ENCODE measurements around the gene CPT1C.

The CPT1C gene

DNA sequence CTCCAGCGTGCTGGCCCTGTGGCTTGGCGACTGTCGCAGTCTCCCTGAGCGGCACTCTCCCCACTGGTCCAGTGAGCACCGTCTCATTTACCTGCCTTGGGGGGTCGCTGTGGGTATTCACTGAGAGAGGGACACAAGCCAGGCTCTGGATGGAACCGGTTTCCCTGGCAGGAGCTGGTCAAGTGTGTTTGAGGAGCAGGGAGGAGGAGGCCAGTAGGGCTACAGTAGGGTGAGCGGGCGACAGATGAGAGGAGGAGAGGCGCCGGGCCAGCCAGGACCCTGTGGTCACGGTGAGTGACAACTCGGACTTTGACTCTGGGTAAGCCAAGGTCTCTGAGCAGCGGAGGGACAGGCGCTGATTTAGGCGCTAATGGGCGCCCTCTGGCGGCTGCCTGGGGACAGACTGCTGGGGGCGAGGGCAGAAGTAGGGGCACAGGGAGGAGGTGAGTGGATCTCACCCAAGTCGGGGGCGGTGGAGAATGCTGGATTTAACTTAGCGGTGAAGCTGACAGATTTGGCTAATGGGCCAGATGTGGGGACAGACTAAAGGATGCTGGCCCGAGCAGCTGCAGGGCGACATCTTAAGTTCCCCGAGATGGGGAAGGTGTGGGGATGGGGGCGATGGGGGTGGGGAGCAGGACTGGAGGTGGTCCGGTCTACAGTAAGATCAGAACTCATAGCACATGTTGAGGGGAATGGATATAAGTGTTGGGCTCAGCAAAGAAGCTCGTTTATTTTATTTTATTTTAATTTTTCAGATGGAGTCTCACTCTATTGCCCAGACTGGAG lies 18.6 kb upstream of the CPT1C start:
- H3K36me3 Mint-ChIP-seq, result peaks cover 9% of the 10 kb centered on the region
- peak overlapping the region; percentile 75 for H3K27ac Mint-ChIP-seq
- peak overlapping the region; percentile 50 for H3K4me3 Mint-ChIP-seq
- H3K4me1 Mint-ChIP-seq, result peaks cover 36% of the 10 kb centered on the region
- no peaks in the 10 kb centered on the region for H3K27me3 Mint-ChIP-seq
- H3K9me3 Mint-ChIP-seq, result no peaks in the 10 kb centered on the region
- ATAC-seq, result no peak

DNA sequence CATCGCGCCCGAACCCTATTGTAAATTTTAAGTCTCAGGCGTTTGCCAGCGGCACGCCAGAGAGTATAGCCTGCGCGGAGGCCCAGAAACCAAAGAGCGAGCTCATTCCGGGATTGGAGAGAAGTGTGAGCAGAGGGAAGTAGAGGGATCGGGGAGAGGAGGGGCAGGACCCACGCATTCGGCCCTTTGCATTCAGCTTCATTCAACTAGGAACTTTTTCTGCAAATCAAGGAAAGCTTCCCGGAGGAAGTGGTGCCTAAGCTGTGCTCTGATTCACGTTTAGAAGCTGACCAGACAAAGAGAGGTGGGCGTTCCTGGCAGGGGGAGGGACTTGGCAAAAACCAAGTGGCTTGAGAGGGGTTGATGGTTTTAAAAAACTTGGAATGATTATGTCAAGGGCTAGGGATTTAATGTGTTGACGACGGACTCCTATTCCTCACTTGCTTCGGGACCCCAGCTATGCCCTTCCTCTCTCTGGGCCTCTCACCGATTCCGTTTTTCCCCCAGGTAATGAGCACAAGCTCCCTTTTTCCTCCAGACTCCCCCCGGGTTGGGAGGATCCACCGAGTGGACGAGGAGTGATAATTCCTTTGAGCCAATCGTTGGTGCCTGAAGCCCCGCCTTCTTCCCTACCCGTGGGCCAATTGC lies 14.7 kb upstream of the CPT1C start:
- Mint-ChIP-seq H3K9me3 (no peaks in the 10 kb centered on the region), H3K27ac (peak overlapping the region; percentile 96), H3K4me3 (peak overlapping the region; percentile 85), H3K4me1 (peaks cover 70% of the 10 kb centered on the region), H3K36me3 (peaks cover 19% of the 10 kb centered on the region), H3K27me3 (no peaks in the 10 kb centered on the region)
- ATAC-seq, result peak; percentile 17

DNA sequence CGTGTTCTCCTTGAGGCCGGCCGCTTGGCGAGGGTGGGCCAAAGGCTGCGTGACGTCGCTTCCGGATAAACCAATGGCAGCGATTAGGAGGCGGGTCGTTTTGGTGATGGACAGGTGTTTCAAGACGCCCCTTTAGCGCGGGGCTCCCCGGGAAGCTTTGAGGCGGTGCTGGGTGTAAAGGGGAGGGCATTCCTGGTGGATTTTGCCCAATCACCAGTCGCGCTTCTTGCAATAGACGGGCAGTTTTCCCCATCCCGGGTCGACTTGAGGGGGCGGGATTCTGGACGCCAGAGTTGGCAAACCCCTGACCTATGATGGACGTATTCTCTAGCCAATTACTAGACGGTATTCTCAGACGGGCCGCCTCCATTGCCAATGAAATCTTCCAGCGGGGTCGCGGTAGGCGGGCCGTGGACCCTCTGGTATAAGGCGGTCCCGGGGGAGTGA lies 14.1 kb upstream of the CPT1C start:
- peaks cover 68% of the 10 kb centered on the region for H3K4me1 Mint-ChIP-seq

DNA sequence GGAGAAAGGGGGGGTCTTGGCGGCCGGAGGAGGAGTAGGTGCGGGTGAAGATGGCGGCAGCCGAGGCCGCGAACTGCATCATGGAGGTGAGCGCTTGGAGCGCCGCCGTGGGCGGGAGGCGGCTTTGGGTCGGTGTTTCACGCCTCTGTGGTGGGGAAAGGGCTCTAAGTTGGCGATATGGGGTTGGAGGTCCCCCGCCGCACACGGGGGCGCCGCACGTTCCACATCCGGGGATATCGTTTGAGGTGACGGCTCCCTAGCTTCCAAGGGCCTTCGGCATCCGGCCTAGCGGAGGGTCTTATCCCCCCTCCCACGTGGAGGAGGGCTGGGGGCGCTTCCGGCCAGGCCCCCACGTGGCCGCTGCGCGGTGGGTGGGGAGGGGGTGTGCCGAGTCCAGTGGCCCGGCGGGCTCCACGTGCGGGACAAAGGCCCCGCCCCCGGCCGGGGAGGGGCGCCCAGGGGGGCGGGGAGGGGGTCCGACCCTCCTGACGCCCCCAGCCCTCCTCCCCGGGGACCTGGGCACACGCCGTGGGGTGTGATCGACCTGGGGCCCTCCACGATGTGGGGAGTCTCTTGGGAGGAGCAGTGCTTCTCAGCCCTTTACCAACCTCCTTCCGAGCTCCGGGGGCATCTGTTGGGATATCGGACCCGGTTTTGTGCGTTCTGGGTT lies 13.6 kb upstream of the CPT1C start, which contains the start of gene PRMT1:
Gene PRMT1, plus strand, starts transcription at position 41 of the 670 bp plus-strand sequence. Its CDS starts 10 bp downstream, at position 51.
- H3K27ac Mint-ChIP-seq, result peak within 1 kb of the TSS; percentile 96
- peaks cover 62% of the 10 kb centered on the region for H3K4me1 Mint-ChIP-seq
- H3K4me3 Mint-ChIP-seq, result peak within 1 kb of the TSS; percentile 91
- peak; percentile 38 for ATAC-seq
- peaks cover 20% of the 10 kb centered on the region for H3K36me3 Mint-ChIP-seq
- no peaks in the 10 kb centered on the region for H3K9me3 Mint-ChIP-seq
- H3K27me3 Mint-ChIP-seq, result no peaks in the 10 kb centered on the region

More for the DNA sequence above, 14.1 kb upstream of the CPT1C start:
- peaks cover 20% of the 10 kb centered on the region for H3K36me3 Mint-ChIP-seq
- no peaks in the 10 kb centered on the region for H3K9me3 Mint-ChIP-seq
- peak overlapping the region; percentile 85 for H3K4me3 Mint-ChIP-seq
- no peaks in the 10 kb centered on the region for H3K27me3 Mint-ChIP-seq
- H3K27ac Mint-ChIP-seq, result peak overlapping the region; percentile 96
- ATAC-seq, result peak; percentile 87

DNA sequence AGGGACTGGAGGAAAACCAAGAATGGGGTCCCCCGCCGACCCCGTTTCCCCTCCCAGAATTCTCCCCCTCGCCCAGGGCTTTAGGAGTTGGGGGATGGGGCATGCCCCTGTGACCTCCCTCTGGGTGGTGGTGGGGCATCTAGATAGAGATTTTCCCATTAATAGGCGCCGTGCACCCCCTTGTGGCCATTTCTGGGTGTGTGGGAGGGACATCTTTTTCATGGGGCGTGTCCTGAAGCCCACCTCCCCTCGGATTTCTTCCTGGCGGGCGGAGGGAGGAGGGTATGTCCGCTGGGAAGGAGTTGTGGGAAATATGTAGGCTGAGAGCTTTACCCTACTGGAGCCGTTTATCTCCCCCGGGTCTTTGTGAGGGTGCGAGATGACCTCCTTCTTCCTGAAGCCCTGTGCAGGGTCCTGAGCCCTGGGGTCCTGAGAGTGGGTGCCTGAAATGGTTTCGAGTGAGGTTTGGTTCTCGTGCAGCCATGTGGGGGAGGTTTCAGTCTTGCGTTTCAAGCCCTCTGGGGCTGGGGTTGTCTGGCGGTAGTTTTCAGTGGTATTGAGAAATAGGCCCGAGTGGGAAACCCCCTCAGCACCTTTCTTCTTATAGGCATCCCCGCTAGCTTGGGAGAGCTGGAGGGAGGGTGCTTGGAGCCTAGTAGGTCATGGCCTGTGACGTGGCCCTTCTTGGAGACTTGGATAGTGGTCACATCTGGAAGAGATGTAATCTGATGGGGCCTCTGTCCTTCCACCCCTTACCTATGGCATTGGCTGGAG lies 12.8 kb upstream of the CPT1C start:
- H3K4me3 Mint-ChIP-seq, result peak overlapping the region; percentile 91
- peaks cover 58% of the 10 kb centered on the region for H3K4me1 Mint-ChIP-seq
- peaks cover 20% of the 10 kb centered on the region for H3K36me3 Mint-ChIP-seq
- peak overlapping the region; percentile 96 for H3K27ac Mint-ChIP-seq
- no peaks in the 10 kb centered on the region for H3K27me3 Mint-ChIP-seq
- H3K9me3 Mint-ChIP-seq, result no peaks in the 10 kb centered on the region
- peak; percentile 40 for ATAC-seq

DNA sequence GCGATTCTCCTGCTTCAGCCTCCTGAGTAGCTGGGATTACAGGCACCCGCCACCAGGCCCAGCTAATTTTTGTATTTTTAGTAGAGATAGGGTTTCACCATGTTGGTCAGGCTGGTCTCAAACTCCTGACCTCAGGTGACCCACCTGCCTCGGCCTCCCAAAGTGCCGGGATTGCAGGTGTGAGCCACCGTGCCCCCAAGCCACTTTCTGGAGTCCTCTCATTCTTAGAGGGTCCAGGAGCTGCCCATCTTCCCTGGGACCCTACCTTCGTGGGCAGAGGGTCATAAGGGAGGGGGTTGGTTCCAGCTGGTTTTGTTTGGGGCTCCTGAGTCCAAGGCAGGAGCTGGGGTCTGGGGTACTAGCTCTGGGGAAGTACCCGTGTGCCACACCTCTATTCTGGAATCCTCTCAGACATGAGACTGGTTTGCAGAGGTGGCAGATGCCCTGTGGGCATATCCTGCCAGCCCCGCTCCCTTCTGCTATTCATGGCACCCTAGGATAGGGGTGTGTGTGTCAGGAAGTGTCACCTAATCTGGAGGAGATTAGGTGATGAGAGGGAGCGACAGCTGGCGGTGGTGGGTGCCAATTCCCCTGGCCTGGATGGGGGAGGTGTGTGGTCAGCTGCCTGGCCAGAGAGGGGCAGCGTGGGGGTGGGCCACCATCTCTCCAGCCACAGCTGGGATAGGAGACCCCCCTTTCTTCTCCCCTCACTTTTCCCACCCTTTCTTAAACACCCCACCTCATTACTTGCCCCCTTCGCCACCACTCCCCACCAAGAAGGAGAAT lies 11.7 kb upstream of the CPT1C start:
- H3K27ac Mint-ChIP-seq, result peak overlapping the region; percentile 96
- no peak for ATAC-seq

DNA sequence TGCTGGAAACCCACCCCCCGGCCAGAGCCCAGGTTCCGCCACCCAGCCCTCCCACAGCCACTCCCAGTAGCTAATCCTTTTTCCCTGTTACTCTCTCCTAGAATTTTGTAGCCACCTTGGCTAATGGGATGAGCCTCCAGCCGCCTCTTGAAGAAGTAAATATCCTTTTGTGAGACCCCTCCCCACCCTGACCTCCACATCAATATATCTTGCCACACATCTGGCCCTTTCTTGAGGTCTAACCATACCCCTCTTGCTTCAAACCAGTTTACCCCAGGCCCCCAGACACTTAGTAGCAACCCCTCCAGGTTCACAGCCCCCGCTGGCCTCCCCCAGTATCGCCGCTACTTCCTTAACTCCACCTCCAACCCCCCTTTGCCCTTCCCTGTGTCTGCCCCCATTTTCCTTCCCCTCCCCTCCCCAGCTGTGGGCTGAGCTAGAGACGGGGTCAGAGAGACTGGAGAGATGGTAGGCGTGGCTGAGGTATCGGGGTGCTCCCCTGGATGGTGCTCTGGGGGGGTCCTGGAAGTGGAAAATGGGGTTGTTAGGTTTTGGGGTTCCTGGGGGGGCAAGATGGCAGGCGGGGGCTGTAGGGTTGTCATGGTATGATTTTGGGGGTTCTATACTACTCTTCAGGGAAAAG lies 11.0 kb upstream of the CPT1C start:
- no peak for ATAC-seq
- H3K36me3 Mint-ChIP-seq, result peaks cover 35% of the 10 kb centered on the region

More for the DNA sequence above, 11.7 kb upstream of the CPT1C start:
- peaks cover 54% of the 10 kb centered on the region for H3K4me1 Mint-ChIP-seq
- peak overlapping the region; percentile 91 for H3K4me3 Mint-ChIP-seq
- no peaks in the 10 kb centered on the region for H3K9me3 Mint-ChIP-seq
- H3K27me3 Mint-ChIP-seq, result no peaks in the 10 kb centered on the region
- peaks cover 28% of the 10 kb centered on the region for H3K36me3 Mint-ChIP-seq

DNA sequence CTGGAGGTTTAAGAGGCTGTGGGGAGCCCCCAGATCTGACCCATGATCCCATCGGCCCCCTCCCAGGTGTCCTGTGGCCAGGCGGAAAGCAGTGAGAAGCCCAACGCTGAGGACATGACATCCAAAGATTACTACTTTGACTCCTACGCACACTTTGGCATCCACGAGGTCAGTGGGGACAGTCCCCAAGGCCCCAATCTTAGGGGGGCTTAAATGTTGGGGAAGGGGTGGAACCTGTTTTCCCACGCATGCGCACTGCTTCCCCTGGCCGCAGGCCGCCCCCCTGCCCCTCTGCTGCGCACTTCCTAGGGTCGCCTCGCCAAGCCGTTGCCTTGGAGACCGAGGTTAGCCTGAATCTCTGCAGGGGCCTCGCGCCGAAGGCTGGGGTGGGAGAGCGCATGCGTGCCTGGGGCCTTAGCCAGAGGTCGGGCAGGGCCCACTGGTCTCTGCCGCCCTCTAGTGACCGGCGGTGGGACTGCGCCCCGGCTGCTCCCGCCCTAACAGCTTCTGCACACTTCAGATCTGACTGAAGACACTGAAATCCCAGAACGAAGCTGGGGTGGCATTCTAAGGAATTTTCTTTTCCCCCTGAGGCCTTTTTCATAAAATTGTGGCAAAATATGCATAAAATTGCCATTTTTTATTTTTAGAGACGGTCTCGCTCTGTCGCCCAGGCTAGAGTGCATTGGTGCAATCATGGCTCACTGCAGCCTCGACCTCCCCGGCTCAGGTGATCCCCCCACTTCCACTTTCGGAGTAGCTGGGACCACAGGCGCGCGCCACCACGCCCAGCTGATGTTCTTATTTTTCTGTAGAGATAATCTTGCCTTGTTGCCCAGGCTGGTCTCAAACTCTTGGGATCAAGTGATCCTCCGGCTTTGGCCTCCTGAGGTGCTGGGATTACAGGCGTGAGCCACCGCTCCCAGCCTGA lies 10.2 kb upstream of the CPT1C start:
- Mint-ChIP-seq H3K27ac (peak overlapping the region; percentile 96), H3K9me3 (no peaks in the 10 kb centered on the region), H3K27me3 (no peaks in the 10 kb centered on the region), H3K4me1 (peaks cover 60% of the 10 kb centered on the region), H3K36me3 (peaks cover 43% of the 10 kb centered on the region), H3K4me3 (peak overlapping the region; percentile 91)
- ATAC-seq, result peak; percentile 9

More for the DNA sequence above, 11.0 kb upstream of the CPT1C start:
- H3K27ac Mint-ChIP-seq, result peak overlapping the region; percentile 96
- no peaks in the 10 kb centered on the region for H3K27me3 Mint-ChIP-seq
- no peaks in the 10 kb centered on the region for H3K9me3 Mint-ChIP-seq
- peak overlapping the region; percentile 91 for H3K4me3 Mint-ChIP-seq
- peaks cover 54% of the 10 kb centered on the region for H3K4me1 Mint-ChIP-seq

DNA sequence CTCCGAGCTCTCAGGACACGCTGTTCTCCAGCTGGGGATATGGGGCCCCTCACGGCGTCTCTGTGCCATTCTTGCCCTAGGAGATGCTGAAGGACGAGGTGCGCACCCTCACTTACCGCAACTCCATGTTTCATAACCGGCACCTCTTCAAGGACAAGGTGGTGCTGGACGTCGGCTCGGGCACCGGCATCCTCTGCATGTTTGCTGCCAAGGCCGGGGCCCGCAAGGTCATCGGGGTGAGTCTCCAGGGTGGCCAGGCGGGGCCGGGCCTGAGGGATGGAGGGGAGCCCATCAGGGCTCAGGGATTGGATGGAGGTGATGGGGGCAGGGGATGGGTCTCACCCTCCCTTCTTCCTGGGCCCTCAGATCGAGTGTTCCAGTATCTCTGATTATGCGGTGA lies 9.1 kb upstream of the CPT1C start:
- Mint-ChIP-seq H3K36me3 (peaks cover 49% of the 10 kb centered on the region), H3K27me3 (no peaks in the 10 kb centered on the region), H3K9me3 (no peaks in the 10 kb centered on the region), H3K27ac (no peak overlapping the region), H3K4me3 (no peak overlapping the region), H3K4me1 (peaks cover 55% of the 10 kb centered on the region)
- no peak for ATAC-seq

DNA sequence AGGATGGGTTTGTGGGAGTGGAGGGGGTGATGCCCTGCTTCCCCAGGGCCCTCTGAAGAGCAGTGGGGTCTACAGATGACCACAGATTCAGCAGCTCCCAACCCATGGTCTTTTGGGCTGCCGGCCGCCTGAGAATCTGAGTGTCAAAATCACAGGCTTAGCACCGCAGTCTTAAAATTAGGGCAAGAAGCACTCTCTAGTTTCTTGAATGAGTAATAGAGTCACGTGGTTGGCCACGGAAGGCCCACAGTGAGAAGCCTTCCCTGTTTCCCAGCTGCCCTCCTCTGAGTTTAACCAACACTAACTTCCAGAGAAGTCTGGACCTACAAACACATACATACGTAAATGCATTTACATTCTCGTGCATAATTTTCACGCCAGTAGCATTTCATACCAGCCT lies 8.6 kb upstream of the CPT1C start:
- Mint-ChIP-seq H3K36me3 (peaks cover 54% of the 10 kb centered on the region), H3K27me3 (no peaks in the 10 kb centered on the region), H3K27ac (no peak overlapping the region), H3K9me3 (no peaks in the 10 kb centered on the region), H3K4me3 (no peak overlapping the region), H3K4me1 (peaks cover 55% of the 10 kb centered on the region)
- ATAC-seq, result no peak

DNA sequence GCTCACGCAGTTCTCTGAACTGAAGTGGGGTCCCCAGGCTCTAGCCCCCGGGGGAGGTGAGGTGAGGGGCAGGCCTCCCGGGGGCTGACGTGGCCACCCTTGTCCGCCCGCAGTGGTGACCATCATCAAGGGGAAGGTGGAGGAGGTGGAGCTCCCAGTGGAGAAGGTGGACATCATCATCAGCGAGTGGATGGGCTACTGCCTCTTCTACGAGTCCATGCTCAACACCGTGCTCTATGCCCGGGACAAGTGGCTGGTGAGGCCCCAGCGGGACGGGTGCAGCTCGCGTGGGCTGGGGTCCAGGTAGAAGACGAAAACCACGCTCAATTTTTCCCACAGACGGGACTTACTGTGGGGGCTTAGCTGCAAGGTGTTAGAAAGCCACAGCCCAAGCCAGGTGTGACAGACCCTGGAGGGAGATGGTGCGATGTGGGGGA lies 7.1 kb upstream of the CPT1C start:
- H3K27me3 Mint-ChIP-seq, result no peaks in the 10 kb centered on the region
- no peak overlapping the region for H3K4me3 Mint-ChIP-seq
- peaks cover 55% of the 10 kb centered on the region for H3K4me1 Mint-ChIP-seq
- peak overlapping the region; percentile 57 for H3K27ac Mint-ChIP-seq
- ATAC-seq, result no peak
- H3K36me3 Mint-ChIP-seq, result peaks cover 67% of the 10 kb centered on the region
- no peaks in the 10 kb centered on the region for H3K9me3 Mint-ChIP-seq

DNA sequence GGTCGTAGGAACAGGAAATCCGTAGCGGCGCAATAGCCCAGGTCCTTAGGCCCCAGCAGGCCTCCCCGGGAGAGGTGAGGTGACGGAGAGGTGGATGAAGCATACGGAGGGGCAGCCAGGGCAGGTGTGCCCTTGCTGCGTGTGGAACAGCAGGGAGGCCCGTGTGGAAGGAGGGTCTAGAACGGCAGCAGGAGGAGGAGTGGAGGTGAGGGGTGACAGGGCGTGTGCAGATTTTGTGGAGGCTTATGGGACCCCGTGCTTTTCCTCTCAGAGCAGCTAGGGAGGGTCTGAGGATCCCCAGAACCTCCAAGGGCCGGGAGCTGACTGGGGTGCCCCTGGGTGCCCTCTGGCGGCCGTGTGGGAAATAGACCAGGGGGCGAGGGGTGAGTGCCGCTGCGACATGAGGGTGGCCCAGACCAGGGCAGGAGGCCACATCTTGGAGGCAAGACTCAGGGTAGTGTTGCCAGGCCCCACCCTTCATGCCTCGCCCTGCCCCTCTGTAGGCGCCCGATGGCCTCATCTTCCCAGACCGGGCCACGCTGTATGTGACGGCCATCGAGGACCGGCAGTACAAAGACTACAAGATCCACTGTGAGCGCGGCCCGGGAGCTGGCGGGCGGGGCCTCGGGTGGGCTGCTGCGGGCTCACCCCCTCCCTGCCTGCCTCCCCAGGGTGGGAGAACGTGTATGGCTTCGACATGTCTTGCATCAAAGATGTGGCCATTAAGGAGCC lies 6.5 kb upstream of the CPT1C start:
- peaks cover 73% of the 10 kb centered on the region for H3K36me3 Mint-ChIP-seq

More for the DNA sequence above, 6.5 kb upstream of the CPT1C start:
- Mint-ChIP-seq H3K4me1 (peaks cover 55% of the 10 kb centered on the region), H3K27ac (peak overlapping the region; percentile 57), H3K27me3 (peaks cover 6% of the 10 kb centered on the region), H3K4me3 (no peak overlapping the region), H3K9me3 (no peaks in the 10 kb centered on the region)
- ATAC-seq, result no peak

Measured in stimulated activated memory B cell treated with anti-CD40 and anti-IgM and Interleukin-4, amounts not matched to agents 10 μg/mL and 1 μg/mL and 100 μg/mL, for 72 hours (primary cell).